GM18505 (cell line): ENCODE data around the gene TRANK1.
"Not testable (repeated sequence)": the region's sequence is repeated elsewhere in the genome, so short reads cannot be mapped to it uniquely, and the experiment has no call there.

Experiments
- ATAC-seq: cut with Tn5 transposase; IDR thresholded peaks from one replicate; pipeline ENCODE4 v1.9.1; 2021; ENCODE audit not compliant: unreplicated experiment
- POLR2A ChIP-seq: IDR thresholded peaks from 4 replicates; pipeline ENCODE4 v1.6.1; 2011; ENCODE audit warnings: borderline replicate concordance; ENCODE audit not compliant: insufficient read depth, insufficient read length; ENCODE audit errors: extremely low read depth

TRANK1 gene

GRCh38 chr3:36942638-36943248 lies 2.1 kb downstream of the TRANK1 start:
- ATAC-seq, result no peak
- no peak for TF ChIP-seq POLR2A

GRCh38 chr3:36941658-36942057 lies 3.2 kb downstream of the TRANK1 start:
- ATAC-seq, result no peak
- no peak for TF ChIP-seq POLR2A

- TF ChIP-seq POLR2A, result no peak
- ATAC-seq, result no peak
Measured at GRCh38 chr3:36941162-36941561, 3.7 kb downstream of the TRANK1 start.

DNA sequence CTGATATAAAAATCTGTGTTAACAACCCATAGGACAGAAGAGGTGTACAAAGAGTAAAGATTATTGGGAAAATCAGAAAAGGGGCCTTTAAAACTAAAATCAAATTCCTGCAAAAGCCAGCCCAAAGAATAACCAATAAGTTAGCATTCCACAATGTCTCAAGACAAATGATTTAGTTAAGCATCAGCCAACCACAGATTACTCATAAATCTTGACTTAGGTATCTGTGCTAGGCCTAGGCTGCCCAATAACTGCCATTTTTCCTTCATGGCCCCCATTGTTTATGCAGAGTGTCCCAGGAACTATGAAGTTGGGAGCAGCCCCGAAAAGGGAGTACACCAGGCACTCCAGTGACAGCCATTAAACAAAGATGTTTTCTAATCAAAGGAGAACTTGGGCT lies 7.4 kb downstream of the TRANK1 start:
- no peak for TF ChIP-seq POLR2A
- no peak for ATAC-seq

DNA sequence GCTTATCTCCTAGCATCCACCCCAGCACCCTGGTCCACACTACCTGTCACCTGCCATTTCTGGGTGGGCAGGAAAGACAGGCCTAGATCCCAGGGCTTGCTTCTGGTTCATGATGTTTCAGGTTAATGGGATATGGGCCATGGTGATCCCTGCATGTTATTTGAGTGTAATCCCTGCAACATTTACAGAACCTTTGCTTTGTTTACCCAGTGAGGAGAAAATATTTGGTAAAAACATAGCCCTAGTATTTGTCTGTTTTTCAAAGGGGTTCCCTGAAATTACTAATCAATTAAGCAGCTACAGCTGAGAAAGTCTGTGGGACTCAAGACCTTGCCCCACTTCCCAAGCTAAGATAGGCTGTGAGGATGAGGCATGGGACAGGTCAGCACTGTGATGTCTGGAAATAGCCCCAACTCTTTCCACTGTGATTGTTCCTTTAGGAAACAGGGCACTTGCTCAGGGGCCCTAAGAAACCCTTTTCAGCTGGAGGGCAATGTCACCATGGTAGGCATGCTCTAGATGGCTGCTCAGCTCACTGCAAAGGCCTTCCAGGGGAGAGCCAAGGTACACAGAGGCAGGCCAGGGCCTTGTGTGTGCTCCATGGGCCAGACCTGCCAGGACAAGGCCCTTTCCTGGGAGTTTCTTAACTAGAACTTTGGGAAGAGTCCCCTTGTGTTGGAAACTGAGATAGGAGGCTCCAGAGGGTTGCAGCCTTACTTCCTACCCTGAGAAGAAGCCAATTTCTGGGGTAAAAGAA lies 11.1 kb downstream of the TRANK1 start:
- no peak for TF ChIP-seq POLR2A

GRCh38 chr3:36931424-36931823 lies 13.4 kb downstream of the TRANK1 start:
- not testable (repeated sequence) for ATAC-seq

More for the DNA sequence above, 11.1 kb downstream of the TRANK1 start:
- ATAC-seq, result no peak

DNA sequence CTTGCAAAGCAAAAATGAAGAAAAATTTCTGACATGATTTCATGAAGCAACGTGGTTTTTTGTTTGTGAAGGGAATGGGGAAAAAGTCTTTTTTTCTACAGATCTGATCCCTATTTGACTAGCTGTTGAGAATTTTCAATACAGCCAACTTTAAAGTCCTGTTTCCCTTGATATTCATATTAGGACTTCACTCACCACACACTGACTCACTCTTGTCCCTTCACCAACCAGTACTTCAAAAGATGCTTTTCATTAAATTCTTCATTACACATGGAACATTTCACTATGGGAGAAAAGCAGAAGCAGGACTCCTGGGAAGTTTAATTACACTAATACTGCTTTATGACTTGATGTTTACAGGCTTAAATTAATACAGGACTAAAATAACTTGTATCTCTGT lies 16.6 kb downstream of the TRANK1 start:
- no peak for ATAC-seq
- TF ChIP-seq POLR2A, result no peak

DNA sequence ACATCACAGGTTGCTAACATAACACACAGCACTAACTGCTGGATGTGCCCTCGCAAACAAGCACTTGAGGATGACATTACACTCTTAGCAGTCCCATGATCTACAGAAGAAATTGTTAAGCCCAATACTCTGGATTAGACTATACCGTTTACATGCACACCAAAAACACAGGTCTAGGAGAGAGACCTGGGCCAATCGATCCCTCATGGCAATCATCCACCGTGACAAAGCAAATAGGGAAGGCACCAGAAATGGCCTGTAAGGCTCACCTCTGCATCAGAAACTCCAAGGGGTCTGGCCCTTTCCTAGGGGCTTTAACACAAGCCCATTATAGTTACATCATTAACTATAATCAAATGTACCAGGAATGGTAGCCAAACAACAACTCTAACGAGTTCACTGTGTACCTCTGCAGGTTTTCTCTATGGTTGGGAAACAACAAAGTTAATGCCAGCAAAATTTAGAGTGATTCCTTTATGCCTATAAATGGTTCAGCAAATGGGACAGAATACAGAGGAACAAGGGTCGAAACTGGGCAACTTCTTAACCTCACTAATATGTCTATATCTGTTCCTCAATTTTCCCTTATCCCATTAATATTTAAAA lies 18.5 kb downstream of the TRANK1 start:
- no peak for TF ChIP-seq POLR2A
- ATAC-seq, result no peak

DNA sequence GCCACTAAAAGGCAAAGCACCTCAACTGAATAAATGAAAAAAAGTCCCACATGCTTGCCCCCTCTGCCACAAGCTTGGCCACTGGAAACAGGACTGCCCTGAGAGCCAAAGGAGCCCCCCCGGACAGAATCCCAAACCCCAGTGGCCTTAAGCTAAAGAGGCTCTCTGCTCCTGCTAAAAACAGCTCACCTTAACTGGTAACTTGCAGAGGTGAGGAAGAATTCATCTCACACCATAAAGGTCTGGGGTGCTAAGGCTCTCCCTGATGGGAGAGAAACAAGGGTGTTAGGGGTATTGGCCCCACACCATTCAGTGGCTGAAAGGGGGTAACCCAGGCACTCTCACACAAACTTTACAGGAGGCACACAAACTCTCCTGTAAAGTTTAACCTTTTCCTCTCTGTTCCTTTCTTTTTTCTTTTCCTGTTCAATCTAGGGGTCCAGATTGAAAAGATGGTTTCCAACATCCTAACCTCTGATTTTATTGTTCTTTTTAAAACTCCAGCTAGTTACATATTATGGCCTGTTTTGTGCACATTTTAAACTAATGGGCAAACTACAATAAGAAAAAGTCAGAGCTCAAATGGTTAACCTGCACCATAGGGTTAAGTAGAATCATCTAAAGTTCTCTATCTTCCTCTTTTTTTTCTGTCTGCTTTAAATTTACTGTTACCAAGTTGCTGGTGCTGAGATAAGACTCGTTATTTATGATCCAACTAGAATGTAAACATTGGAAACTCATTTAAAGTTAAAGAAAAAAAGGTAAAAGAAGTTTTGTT lies 19.9 kb downstream of the TRANK1 start:
- no peak for TF ChIP-seq POLR2A
- no peak for ATAC-seq

DNA sequence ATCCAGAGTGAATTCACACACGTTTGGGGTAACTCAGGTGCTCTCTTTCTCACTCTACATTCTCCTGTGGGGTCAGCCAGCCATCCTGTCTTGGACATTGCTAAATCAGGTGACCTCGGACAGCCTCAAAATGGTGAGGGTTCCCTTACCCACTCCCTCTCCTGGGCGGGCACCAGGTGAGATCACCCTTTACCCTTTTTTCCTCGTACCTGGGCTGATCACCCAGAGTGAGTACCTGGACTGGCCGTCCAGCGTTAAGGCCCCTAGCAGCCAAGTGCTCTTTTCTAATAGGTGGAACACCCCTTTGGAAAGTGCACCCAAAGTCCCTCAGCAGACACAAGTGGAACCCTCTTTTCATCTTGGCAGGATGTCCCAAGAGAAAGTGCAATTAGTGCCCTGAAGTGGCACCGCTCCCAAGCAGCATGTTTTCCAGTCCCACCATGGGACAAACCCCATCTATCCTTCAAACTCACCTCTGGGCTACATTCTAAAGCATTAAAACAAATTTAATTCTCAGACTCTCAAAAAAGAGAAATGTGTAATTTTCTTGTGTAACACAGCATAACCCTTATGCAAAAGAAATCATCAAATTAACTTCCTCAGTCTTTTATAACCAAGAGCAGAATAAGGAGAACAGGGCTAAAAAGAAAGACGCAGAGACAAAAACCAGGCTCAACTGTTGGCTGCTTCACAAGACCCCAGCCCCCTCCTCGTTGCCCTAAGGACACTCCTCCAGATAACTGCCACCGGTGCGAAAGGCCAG lies 20.7 kb downstream of the TRANK1 start:
- no peak for TF ChIP-seq POLR2A

DNA sequence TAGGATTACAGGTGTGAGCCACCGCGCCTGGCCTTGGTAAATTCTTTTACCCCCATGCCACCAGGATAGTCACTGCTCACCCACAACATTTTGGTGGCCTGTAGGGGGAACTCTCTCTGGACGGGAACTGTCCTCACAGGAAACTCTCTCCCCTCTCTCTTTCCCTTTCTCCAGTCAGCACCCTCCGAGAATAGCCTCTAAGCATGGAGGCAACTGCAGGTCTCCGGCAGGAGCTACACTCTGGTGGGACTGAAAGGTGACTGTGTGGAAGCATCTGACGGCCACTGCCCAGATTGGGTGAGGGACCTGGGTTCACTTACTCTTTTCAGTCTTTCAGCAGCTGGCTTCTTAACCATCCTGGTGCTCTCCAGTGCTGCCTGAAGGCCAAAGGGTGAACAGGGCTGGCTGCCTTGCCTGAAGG lies 21.3 kb downstream of the TRANK1 start:
- TF ChIP-seq POLR2A, result no peak
- ATAC-seq, result no peak

More for the DNA sequence above, 20.7 kb downstream of the TRANK1 start:
- no peak for ATAC-seq

GRCh38 chr3:36920884-36921567 lies 23.8 kb downstream of the TRANK1 start:
- TF ChIP-seq POLR2A, result no peak
- no peak for ATAC-seq

- TF ChIP-seq POLR2A, result no peak
- no peak for ATAC-seq
Measured at GRCh38 chr3:36919439-36920160, 25.3 kb downstream of the TRANK1 start.
